HL-60 (cell line): ENCODE measurements around the gene HSBP1L1.

ENCODE experiments used
- CTCF ChIP-seq: IDR thresholded peaks from one replicate; pipeline ENCODE4 v1.5.1; 2011; ENCODE audit warnings: low read length, control low read depth, inconsistent platforms; ENCODE audit not compliant: insufficient read depth
- POLR2AphosphoS5 ChIP-seq: IDR thresholded peaks from 2 replicates; pipeline ENCODE4 v1.6.1; 2012; ENCODE audit warnings: low read depth
- REST ChIP-seq: IDR thresholded peaks from 2 replicates; pipeline ENCODE4 v1.6.1; 2012; ENCODE audit warnings: low read depth; ENCODE audit not compliant: insufficient replicate concordance
- SPI1 ChIP-seq: IDR thresholded peaks from 2 replicates; pipeline ENCODE4 v1.6.1; 2012; ENCODE audit warnings: low read depth, mild to moderate bottlenecking, borderline replicate concordance

GRCh38 chr18:79944126-79944731 lies 20.2 kb upstream of the HSBP1L1 start:
- TF ChIP-seq CTCF, result no peak
- peak; percentile 95 for TF ChIP-seq POLR2AphosphoS5
- TF ChIP-seq REST, result no peak
- TF ChIP-seq SPI1, result peak; percentile 7; the same call in 1 of the 2 replicates
